Cardiac fibroblast (primary cell): ENCODE measurements around the gene TMIE.

Experiments
- DNase-seq, 2 donors: peaks; one replicate each; pipeline versions ENCODE4 v3.0.0 to v3.0.0-alpha.2; 2010; ENCODE audit warnings: low read depth in 2 of 2
- H3K4me3 ChIP-seq, 2 donors: replicated peaks in 1 of 2; 1 replicate in 1 of 2; 2 replicates in 1 of 2; pipeline ENCODE4 v1.5.1; 2011; ENCODE audit warnings: low read depth in 2 of 2, low read length in 2 of 2, mild to moderate bottlenecking in 2 of 2, moderate library complexity in 1 of 2
- TF ChIP-seq, protein P1 (sequence below): IDR thresholded peaks from one replicate; pipeline ENCODE4 v1.5.1; 2011; ENCODE audit warnings: low read depth, mild to moderate bottlenecking, low read length, inconsistent platforms

TMIE gene

DNA sequence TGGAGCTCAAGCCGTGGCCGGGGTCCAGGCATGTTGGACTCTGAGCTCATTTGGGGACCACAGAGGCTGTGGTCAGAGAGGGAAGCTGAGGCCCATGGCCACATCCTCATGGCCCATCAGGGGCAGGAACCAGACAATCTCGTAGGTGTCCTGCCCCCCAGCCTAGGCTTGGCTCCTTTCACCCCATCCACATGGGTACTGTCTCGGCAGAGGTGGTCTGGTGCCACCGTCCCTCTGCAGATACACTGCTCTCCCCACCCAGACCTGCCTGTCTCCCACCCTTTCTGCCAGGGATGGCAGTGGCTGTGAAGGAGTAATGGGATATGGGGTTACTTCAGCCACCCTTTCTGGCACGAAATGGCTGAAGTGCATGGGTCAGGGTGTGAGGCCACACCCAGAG is 8.5 kb downstream of the TMIE start:
- DNase-seq, result no peak
- TF ChIP-seq, protein P1, sequence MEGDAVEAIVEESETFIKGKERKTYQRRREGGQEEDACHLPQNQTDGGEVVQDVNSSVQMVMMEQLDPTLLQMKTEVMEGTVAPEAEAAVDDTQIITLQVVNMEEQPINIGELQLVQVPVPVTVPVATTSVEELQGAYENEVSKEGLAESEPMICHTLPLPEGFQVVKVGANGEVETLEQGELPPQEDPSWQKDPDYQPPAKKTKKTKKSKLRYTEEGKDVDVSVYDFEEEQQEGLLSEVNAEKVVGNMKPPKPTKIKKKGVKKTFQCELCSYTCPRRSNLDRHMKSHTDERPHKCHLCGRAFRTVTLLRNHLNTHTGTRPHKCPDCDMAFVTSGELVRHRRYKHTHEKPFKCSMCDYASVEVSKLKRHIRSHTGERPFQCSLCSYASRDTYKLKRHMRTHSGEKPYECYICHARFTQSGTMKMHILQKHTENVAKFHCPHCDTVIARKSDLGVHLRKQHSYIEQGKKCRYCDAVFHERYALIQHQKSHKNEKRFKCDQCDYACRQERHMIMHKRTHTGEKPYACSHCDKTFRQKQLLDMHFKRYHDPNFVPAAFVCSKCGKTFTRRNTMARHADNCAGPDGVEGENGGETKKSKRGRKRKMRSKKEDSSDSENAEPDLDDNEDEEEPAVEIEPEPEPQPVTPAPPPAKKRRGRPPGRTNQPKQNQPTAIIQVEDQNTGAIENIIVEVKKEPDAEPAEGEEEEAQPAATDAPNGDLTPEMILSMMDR, result no peak
- no peak overlapping the region for H3K4me3 ChIP-seq

DNA sequence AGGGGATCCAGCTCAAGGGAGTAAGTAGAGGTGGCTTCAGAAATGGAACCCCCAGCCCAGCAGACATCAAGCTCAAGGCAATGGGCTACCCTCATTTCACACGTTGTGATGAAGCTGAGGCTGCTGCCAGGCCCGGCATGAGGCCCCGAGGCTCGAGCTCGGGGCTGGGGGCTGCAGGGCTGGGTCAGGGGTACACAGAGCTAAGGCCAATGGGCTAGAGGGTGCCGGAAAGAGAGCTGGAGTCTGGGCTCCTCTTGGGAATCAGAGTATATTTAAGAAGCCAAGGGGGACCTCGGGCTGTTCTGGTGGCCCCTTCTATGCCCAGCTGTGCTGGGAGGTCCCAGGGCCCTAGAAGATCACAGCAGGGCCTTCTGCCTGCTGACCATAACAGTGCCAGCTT is 9.0 kb downstream of the TMIE start:
- DNase-seq, result no peak
- H3K4me3 ChIP-seq, result no peak overlapping the region
- TF ChIP-seq, protein P1, result no peak

DNA sequence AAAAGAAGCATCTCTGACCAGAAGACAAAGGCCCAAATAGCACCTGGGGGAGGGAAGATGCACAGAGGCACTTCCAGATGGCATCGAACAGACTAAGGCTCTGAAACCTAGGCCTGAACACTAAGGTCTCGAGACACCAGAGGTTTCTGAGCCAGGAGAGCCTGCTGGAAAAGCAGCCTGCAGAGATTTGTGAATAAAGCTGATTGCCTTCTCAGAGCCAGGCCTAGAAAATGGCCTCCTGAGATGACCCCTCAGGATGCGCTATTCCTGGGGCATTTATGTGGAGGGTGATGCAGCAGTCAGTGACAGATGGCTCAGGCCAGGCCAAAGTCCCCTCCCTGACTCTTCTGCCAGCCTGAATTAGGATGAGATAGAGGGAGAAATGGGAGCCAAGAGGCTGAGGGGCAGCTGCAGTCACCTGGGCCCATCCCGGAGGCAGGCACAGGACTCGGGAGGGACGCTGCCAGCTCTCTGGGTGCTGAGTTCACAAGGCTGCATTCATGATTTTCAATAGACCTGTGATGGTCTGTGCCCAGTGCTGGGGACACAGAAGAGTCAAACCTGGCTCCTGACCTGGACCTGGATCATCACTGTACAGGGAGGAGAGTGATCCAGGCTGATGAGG is 9.6 kb downstream of the TMIE start:
- TF ChIP-seq, protein P1, result no peak
- no peak for DNase-seq
- H3K4me3 ChIP-seq, result no peak overlapping the region

DNA sequence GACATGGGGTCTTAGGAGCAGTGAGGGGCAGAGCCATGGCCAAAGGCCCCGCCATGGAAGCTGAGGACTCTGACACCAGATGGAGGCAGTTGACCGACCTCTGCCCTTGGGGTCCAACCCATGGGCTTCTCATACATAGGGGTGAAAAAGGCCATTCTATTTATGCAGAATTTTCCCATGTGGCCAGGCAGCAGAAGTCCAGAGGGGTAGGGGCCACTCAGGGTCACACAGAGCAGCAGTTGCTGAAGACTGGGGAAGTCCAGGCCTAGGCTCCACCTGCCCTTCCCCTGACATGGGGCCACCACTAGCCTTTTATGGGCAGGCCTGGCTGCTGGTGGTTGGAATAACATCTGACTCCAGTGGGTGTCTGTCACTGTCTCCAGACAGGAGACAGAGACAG is 10.1 kb downstream of the TMIE start:
- TF ChIP-seq, protein P1, result no peak
- H3K4me3 ChIP-seq, result no peak overlapping the region
- no peak for DNase-seq

DNA sequence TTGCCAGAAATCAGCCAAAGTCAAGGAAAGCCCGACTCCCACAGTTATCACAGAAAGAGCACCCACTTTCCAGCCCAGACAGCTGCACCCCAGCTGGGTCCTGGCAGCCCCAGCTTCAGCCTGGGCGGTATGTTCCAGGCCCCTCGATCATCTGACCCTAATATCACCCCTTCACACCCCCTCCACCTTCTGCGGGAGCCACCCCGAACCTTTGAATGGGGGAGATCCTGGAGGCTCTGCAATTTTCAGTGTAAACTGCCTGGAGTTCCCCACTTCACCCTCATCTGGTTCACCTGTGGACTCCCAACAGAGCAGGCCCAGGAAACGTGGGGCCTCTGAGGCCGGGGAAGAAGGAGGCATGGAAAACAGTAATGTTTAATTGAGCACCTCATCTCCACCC is 10.6 kb downstream of the TMIE start:
- no peak for DNase-seq
- TF ChIP-seq, protein P1, result no peak
- H3K4me3 ChIP-seq, result no peak overlapping the region

DNA sequence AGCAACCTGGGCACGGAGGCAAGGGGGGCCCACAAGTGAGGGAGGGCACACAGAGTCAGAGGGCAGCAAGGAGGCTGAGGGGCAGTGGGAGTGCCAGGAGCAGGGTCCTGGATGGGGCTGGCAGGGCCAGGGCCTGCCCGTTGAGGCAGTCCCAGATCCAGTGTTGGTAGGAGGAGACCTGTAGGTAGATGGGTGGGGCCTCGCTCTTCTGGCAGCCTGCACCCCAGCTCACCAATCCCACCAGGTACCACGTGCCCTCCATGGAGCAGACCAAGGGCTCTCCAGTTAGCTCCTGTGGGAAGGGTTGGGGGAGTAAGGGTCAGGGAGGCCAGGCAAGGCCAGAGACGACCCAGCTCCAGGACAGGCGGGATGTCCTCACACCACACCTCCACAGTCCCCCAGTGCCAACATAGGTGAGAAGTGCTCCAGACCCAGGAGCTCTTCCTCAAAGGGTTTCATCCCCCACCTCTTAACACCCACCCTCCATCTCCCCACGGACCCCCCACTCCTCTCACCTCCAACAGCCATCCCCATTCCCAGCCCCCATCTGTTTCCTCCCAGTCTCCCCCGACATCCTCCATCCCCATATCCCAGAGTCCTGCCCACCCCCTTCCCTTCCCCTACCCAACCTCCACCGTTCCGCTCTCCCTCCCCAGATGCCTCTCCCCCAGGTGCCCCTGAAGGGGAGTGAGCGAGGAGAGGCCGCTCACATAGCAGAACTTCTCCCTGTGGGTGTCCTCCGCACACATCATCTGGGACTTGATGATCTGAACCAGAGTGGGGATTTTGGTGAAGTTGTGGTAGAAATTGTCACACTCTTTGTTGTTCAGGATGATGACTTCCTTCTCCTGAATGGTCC is 11.2 kb downstream of the TMIE start:
- TF ChIP-seq, protein P1, result no peak

More for the DNA sequence above, 11.2 kb downstream of the TMIE start:
- H3K4me3 ChIP-seq, result no peak overlapping the region
- DNase-seq, result no peak
